DOHH2 (cell line): ENCODE measurements around the gene TRABD.

Experiments used
- H3F3A ChIP-seq: fragments of 200-600 bp; sonication (generic), shearing (Covaris generic); 2 replicates; pipeline ENCODE4 v1.6.0; 2016; ENCODE audit warnings: antibody characterized with exemption, mild to moderate bottlenecking; ENCODE audit not compliant: control insufficient read depth, insufficient read depth
- H3K27ac ChIP-seq: fragments of 200-600 bp; sonication (generic); 2 replicates; pipeline ENCODE4 v1.5.1; 2014; ENCODE audit warnings: low read depth, mild to moderate bottlenecking, low read length, moderate library complexity
- H3K27me3 ChIP-seq: fragments of 200-600 bp; sonication (generic); 2 replicates; pipeline ENCODE4 v1.6.1; 2014; ENCODE audit warnings: mild to moderate bottlenecking, low read length, mixed read lengths; ENCODE audit not compliant: control insufficient read depth
- H3K36me3 ChIP-seq: fragments of 200-600 bp; sonication (generic); 2 replicates; pipeline ENCODE4 v1.6.1; 2014; ENCODE audit warnings: mild to moderate bottlenecking, low read length, moderate library complexity, mixed read lengths; ENCODE audit not compliant: control insufficient read depth
- H3K4me1 ChIP-seq: fragments of 200-600 bp; sonication (generic); 2 replicates; pipeline ENCODE4 v1.6.1; 2014; ENCODE audit warnings: mild to moderate bottlenecking, low read length, mixed read lengths; ENCODE audit not compliant: control insufficient read depth
- H3K4me2 ChIP-seq: fragments of 200-600 bp; sonication (generic); 2 replicates; pipeline ENCODE4 v1.6.0; 2014; ENCODE audit warnings: mild to moderate bottlenecking, low read length, moderate library complexity
- H3K4me3 ChIP-seq: fragments of 200-600 bp; sonication (generic); 2 replicates; pipeline ENCODE4 v1.5.1; 2014; ENCODE audit warnings: mild to moderate bottlenecking, low read length, mixed read lengths
- H3K79me2 ChIP-seq: fragments of 200-600 bp; sonication (generic); 2 replicates; pipeline ENCODE4 v1.6.1; 2014; ENCODE audit warnings: mild to moderate bottlenecking, low read length, mixed read lengths; ENCODE audit not compliant: control insufficient read depth
- H3K9me2 ChIP-seq: fragments of 200-600 bp; sonication (generic); replicated peaks from 2 replicates; pipeline ENCODE4 v1.6.1; 2014; ENCODE audit warnings: mild to moderate bottlenecking, low read length, mixed read lengths; ENCODE audit not compliant: control insufficient read depth
- H3K9me3 ChIP-seq: fragments of 200-600 bp; sonication (generic); 2 replicates; pipeline ENCODE4 v1.6.1; 2014; ENCODE audit warnings: antibody characterized with exemption, low read length, mixed read lengths; ENCODE audit not compliant: control insufficient read depth, insufficient read depth
- H4K20me1 ChIP-seq: fragments of 200-600 bp; sonication (generic); 2 replicates; pipeline ENCODE4 v1.6.0; 2014; ENCODE audit warnings: low read depth, mild to moderate bottlenecking, antibody characterized with exemption, low read length, moderate library complexity; ENCODE audit not compliant: control insufficient read depth, insufficient read depth
- CTCF ChIP-seq: fragments of 200-600 bp; sonication (generic); IDR thresholded peaks from one replicate; pipeline ENCODE4 v1.5.1; 2014; ENCODE audit warnings: antibody characterized with exemption, mild to moderate bottlenecking, low read depth, low read length; ENCODE audit not compliant: poor library complexity, severe bottlenecking
- EZH2phosphoT487 ChIP-seq: fragments of 200-600 bp; sonication (generic); IDR thresholded peaks from 2 replicates; pipeline ENCODE4 v1.6.1; 2017; ENCODE audit warnings: borderline replicate concordance, mild to moderate bottlenecking, antibody characterized with exemption, low read length, moderate library complexity, mixed read lengths

Gene TRABD

GRCh38 chr22:50224071-50224470 lies 38.4 kb downstream of the TRABD start:
- TF ChIP-seq CTCF (no peak), EZH2phosphoT487 (no peak)
- H3K9me3 ChIP-seq = no peaks in the 10 kb centered on the region
- H3K9me2 ChIP-seq = no peaks in the 10 kb centered on the region
- H3F3A ChIP-seq = no peaks in the 10 kb centered on the region
- H3K79me2 ChIP-seq = no peaks in the 10 kb centered on the region
- no peaks in the 10 kb centered on the region for H4K20me1 ChIP-seq
- H3K4me1 ChIP-seq = no peaks in the 10 kb centered on the region
- no peak overlapping the region for H3K4me3 ChIP-seq
- H3K36me3 ChIP-seq = peaks cover 59% of the 10 kb centered on the region
- no peak overlapping the region for H3K27ac ChIP-seq
- H3K4me2 ChIP-seq = no peak overlapping the region
- no peaks in the 10 kb centered on the region for H3K27me3 ChIP-seq

GRCh38 chr22:50225200-50225969 lies 39.7 kb downstream of the TRABD start:
- Histone ChIP-seq H3K9me2 (no peaks in the 10 kb centered on the region), H3K79me2 (no peaks in the 10 kb centered on the region), H4K20me1 (no peaks in the 10 kb centered on the region), H3F3A (no peaks in the 10 kb centered on the region), H3K4me2 (no peak overlapping the region), H3K36me3 (peaks cover 54% of the 10 kb centered on the region), H3K27ac (no peak overlapping the region), H3K27me3 (no peaks in the 10 kb centered on the region), H3K4me1 (no peaks in the 10 kb centered on the region), H3K4me3 (no peak overlapping the region), H3K9me3 (no peaks in the 10 kb centered on the region)
- TF ChIP-seq EZH2phosphoT487 (no peak), CTCF (no peak)

DNA sequence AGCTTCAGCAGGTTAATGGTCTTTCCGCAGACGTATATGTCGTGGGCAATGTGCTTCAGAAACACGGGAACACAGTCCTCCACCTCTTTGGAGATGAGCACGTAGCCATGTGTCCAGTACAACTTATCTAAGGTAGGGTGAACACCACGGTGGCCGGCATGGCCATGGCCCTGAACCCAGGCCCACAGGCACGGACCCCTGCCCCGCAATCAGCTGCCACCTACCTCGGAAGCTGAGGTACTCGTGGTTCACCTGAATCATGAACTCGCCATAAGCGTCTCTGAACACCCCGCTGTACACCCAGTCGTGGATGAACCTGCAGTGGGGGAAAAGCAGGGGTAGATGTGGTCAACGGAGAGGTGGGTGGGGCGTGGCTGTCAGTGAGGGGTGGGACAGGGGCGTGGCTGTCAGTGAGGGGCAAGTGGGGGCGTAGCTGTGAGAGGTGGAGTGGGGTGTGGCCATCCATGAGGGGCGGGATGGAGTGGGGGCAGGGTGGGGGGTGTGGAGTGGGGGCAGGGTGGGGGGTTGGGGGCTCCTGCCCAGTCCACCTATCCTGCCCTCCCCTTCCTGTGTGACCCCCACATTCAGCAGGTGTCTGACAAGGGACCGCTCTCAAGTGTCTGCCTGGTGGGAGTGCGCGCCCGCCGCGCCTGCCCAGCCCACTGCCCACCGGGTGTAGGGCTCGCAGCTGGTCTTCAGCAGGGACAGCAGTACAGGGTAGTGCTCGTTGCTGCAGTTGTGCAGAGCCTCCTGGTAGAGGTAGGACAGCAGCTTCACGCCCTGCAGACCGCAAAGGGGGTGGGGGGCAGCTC lies 40.6 kb downstream of the TRABD start:
- Histone ChIP-seq H3K79me2 (no peaks in the 10 kb centered on the region), H3K36me3 (peaks cover 45% of the 10 kb centered on the region), H3K27me3 (no peaks in the 10 kb centered on the region), H3K4me1 (no peaks in the 10 kb centered on the region), H3K4me3 (no peak overlapping the region), H4K20me1 (no peaks in the 10 kb centered on the region), H3K4me2 (no peak overlapping the region), H3K9me2 (no peaks in the 10 kb centered on the region), H3K9me3 (no peaks in the 10 kb centered on the region), H3F3A (no peaks in the 10 kb centered on the region), H3K27ac (no peak overlapping the region)
- TF ChIP-seq CTCF (no peak), EZH2phosphoT487 (no peak)
